Measurements from ENCODE around the gene MZB1.

DNA sequence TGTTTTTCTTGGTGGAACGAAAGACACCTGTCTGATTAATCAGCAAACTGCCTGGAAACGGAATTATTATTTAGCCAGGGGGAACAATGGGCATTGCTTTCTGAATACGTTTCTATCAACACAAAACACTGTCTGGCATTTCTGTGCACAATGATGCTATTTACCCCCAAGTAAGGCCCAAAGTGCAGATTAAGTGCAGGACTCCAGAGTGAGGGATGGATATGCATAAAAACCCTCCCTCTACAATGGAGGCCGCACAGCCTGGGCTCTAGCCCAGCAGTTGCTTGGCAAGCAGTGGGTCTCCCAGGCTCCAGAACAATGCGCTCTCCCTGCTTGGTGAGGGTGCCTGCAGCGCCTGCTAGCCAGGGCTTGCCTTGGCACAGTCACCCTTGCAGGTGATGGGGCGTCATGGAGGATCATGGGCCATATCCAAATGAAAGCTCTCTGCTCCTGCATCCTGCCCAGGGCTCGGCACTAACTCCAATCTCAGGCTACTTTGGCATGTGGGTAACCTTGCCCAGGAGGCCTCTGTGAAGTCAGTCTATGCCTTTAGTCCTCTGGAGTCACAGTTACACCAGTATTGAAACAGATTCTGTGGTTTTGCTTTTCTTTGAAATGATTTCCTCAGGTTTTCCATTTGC, 25.6 kb upstream of the MZB1 start:
- TF ChIP-seq, protein P1, sequence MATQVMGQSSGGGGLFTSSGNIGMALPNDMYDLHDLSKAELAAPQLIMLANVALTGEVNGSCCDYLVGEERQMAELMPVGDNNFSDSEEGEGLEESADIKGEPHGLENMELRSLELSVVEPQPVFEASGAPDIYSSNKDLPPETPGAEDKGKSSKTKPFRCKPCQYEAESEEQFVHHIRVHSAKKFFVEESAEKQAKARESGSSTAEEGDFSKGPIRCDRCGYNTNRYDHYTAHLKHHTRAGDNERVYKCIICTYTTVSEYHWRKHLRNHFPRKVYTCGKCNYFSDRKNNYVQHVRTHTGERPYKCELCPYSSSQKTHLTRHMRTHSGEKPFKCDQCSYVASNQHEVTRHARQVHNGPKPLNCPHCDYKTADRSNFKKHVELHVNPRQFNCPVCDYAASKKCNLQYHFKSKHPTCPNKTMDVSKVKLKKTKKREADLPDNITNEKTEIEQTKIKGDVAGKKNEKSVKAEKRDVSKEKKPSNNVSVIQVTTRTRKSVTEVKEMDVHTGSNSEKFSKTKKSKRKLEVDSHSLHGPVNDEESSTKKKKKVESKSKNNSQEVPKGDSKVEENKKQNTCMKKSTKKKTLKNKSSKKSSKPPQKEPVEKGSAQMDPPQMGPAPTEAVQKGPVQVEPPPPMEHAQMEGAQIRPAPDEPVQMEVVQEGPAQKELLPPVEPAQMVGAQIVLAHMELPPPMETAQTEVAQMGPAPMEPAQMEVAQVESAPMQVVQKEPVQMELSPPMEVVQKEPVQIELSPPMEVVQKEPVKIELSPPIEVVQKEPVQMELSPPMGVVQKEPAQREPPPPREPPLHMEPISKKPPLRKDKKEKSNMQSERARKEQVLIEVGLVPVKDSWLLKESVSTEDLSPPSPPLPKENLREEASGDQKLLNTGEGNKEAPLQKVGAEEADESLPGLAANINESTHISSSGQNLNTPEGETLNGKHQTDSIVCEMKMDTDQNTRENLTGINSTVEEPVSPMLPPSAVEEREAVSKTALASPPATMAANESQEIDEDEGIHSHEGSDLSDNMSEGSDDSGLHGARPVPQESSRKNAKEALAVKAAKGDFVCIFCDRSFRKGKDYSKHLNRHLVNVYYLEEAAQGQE (IDR thresholded peaks at IDR 0.05; ENCODE audit: borderline replicate concordance) = no peak
- TF ChIP-seq, protein P2, sequence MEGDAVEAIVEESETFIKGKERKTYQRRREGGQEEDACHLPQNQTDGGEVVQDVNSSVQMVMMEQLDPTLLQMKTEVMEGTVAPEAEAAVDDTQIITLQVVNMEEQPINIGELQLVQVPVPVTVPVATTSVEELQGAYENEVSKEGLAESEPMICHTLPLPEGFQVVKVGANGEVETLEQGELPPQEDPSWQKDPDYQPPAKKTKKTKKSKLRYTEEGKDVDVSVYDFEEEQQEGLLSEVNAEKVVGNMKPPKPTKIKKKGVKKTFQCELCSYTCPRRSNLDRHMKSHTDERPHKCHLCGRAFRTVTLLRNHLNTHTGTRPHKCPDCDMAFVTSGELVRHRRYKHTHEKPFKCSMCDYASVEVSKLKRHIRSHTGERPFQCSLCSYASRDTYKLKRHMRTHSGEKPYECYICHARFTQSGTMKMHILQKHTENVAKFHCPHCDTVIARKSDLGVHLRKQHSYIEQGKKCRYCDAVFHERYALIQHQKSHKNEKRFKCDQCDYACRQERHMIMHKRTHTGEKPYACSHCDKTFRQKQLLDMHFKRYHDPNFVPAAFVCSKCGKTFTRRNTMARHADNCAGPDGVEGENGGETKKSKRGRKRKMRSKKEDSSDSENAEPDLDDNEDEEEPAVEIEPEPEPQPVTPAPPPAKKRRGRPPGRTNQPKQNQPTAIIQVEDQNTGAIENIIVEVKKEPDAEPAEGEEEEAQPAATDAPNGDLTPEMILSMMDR (IDR thresholded peaks at IDR 0.05; ENCODE audit: poor library complexity, severe bottlenecking) = no peak
- no peak for TF ChIP-seq POLR2AphosphoS5 (IDR thresholded peaks at IDR 0.05)

Data from neural cell (in vitro differentiated cells).